ENCODE results near the gene SEC11C. TPM values are rescaled to one million over a fixed set of nuclear protein-coding genes. Genes with fewer than 3 reads are reported as not detected.

The SEC11C gene
- total and polyA plus RNA-seq, 7 donors = 11.3 to 27.7 (median 18.6) TPM

GRCh38 chr18:59148192-59148591 is 8.5 kb downstream of the SEC11C start:
- Histone ChIP-seq H3K4me3 (no peak overlapping the region), H3K27me3 (ENCODE audit: insufficient read depth in 3 of 3, low read length in 2 of 3) (no peaks in the 10 kb centered on the region), H3K9me3 (no peaks in the 10 kb centered on the region), H3K27ac (no peak overlapping the region), H3K36me3 (ENCODE audit: insufficient read depth in 1 of 2, low read depth in 1 of 2) (peaks cover 0 to 40% of the 10 kb centered on the region in 2 donors), H3K4me1 (no peaks in the 10 kb centered on the region)
- ATAC-seq (no peak), DNase-seq (no peak)
- whole genome bisulfite sequencing, 3 donors = 92 to 95% (median 95%) methylated on average over 8 of the region's 8 CpGs
- intact Hi-C loops (cut with DNase I) = no loop called here
- no peak for TF ChIP-seq CTCF (IDR thresholded peaks at IDR 0.05)

DNA sequence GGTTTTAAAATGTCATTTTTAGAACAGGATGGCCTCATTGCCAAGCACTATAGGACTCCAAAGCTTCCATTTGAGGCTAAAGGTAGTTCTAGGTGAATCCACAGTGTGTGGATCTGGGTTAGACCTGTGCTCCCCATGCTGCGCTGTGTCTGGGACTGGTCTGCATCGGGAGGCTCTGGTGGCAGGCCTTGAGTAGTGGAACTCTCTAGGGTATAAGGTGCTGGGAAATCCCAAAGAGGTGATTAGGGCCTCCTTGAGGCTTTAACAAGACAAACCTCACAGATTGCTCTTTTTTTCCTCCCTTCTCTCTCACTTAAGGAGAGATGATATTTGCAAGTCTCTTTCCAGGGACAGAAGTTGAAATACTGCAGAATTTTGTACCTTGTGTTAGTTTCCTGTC is 9.3 kb downstream of the SEC11C start:
- DNase-seq (no peak), ATAC-seq (no peak)
- no peak overlapping the region for H3K27ac ChIP-seq
- no peak overlapping the region for H3K4me3 ChIP-seq
- intact Hi-C loops (cut with DNase I) = no loop called here
- H3K27me3 ChIP-seq (ENCODE audit: insufficient read depth in 3 of 3, low read length in 2 of 3) = no peaks in the 10 kb centered on the region
- TF ChIP-seq CTCF (IDR thresholded peaks at IDR 0.05) = no peak
- H3K9me3 ChIP-seq = no peaks in the 10 kb centered on the region
- H3K36me3 ChIP-seq (ENCODE audit: insufficient read depth in 1 of 2, low read depth in 1 of 2) = peaks cover 0 to 48% of the 10 kb centered on the region in 2 donors
- WGBS, 3 donors = 84 to 91% (median 88%) methylated on average over 2 of the region's 2 CpGs
- H3K4me1 ChIP-seq = no peaks in the 10 kb centered on the region

- 94% methylated on average over 8 of the region's 8 CpGs for WGBS, 3 donors
- H3K36me3 ChIP-seq (ENCODE audit: insufficient read depth in 1 of 2, low read depth in 1 of 2) = peaks cover 0 to 52% of the 10 kb centered on the region in 2 donors
- DNase-seq = no peak
- intact Hi-C loops (cut with DNase I) = no loop called here
- no peak for ATAC-seq
- no peak overlapping the region for H3K27ac ChIP-seq
- H3K4me3 ChIP-seq = no peak overlapping the region
- TF ChIP-seq CTCF (IDR thresholded peaks at IDR 0.05) = no peak
- H3K4me1 ChIP-seq = no peaks in the 10 kb centered on the region
- no peaks in the 10 kb centered on the region for H3K9me3 ChIP-seq
- no peaks in the 10 kb centered on the region for H3K27me3 ChIP-seq (ENCODE audit: insufficient read depth in 3 of 3, low read length in 2 of 3)
These were observed 9.7 kb downstream of the SEC11C start for GRCh38 chr18:59149416-59149815.

- Histone ChIP-seq H3K4me1 (no peaks in the 10 kb centered on the region), H3K36me3 (ENCODE audit: insufficient read depth in 1 of 2, low read depth in 1 of 2) (peaks cover 0 to 59% of the 10 kb centered on the region in 2 donors), H3K4me3 (no peak overlapping the region), H3K9me3 (no peaks in the 10 kb centered on the region), H3K27me3 (ENCODE audit: insufficient read depth in 3 of 3, low read length in 2 of 3) (no peaks in the 10 kb centered on the region), H3K27ac (no peak overlapping the region)
- no peak for ATAC-seq
- intact Hi-C loops (cut with DNase I) = no loop called here
- 87 to 91% (median 89%) methylated on average over 11 of the region's 11 CpGs for whole genome bisulfite sequencing, 3 donors
- TF ChIP-seq CTCF (IDR thresholded peaks at IDR 0.05) = no peak
- no peak for DNase-seq
These were observed 10.6 kb downstream of the SEC11C start for GRCh38 chr18:59150236-59150635.

GRCh38 chr18:59155153-59155552 is 15.5 kb downstream of the SEC11C start:
- Histone ChIP-seq H3K4me3 (no peak overlapping the region), H3K27me3 (ENCODE audit: insufficient read depth in 3 of 3, low read length in 2 of 3) (no peaks in the 10 kb centered on the region), H3K36me3 (ENCODE audit: insufficient read depth in 1 of 2, low read depth in 1 of 2) (peaks cover 0 to 89% of the 10 kb centered on the region in 2 donors), H3K27ac (no peak overlapping the region), H3K9me3 (no peaks in the 10 kb centered on the region), H3K4me1 (no peaks in the 10 kb centered on the region)
- ATAC-seq (no peak), DNase-seq (no peak)
- intact Hi-C loops (cut with DNase I) = no loop called here
- 79 to 91% (median 91%) methylated on average over 2 of the region's 2 CpGs for WGBS, 3 donors
- TF ChIP-seq CTCF (IDR thresholded peaks at IDR 0.05) = no peak
